ACHN (cell line): ENCODE results near the gene EMP2.
"Not testable (repeated sequence)": the region's sequence is repeated elsewhere in the genome, so short reads cannot be mapped to it uniquely, and the experiment has no call there.

Experiments used
- DNase-seq: peaks from one replicate; pipeline ENCODE4 v3.0.0-alpha.2; 2015
- in situ Hi-C: cut with HindIII; loops from 2 replicates; pipeline ENCODE4 v1.10.0; 2017; ENCODE audit warnings: low sequenced_read_pairs, low pct_ligation_motif_present, low pct_unique_long_range_greater_than_20kb

Gene EMP2

GRCh38 chr16:10559792-10560191, 20.6 kb downstream of the EMP2 start:
- in situ Hi-C loops, DNase-seq: not testable (repeated sequence)

GRCh38 chr16:10558746-10559641, 21.4 kb downstream of the EMP2 start:
- in situ Hi-C loops = no loop called here
- no peak for DNase-seq

GRCh38 chr16:10558305-10558704, 22.1 kb downstream of the EMP2 start:
- in situ Hi-C loops = no loop called here
- DNase-seq = no peak

- no peak for DNase-seq
- in situ Hi-C loops = no loop called here
These were observed 22.6 kb downstream of the EMP2 start for GRCh38 chr16:10557750-10558149.

- in situ Hi-C loops = no loop called here
- DNase-seq = no peak
These were observed 24.2 kb downstream of the EMP2 start for GRCh38 chr16:10556236-10556635.

GRCh38 chr16:10554569-10554968, 25.8 kb downstream of the EMP2 start:
- in situ Hi-C loops = no loop called here
- DNase-seq = no peak

DNA sequence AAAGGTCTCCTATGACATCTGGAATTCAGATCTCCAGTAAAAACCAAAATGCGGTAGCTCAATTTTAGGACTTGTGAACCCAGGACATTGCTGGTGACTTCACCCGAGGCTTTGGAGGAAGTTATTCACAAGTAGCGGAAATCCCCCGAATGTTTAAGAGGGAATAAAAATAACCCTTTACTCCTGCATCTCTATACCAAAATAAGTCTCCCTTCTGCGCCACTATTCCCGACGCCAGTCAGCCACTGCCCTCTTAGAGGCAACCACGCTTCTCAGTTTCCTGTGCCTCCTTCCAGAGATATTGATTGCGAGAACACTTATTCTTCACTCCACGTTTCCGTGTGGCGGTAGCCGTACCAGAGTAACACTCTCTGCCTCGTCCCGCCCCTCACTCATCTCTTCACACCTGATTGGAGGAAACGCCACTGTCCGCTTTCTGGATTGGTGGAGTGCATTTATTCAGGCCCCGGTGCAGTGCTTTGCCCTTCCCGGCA, 27.4 kb downstream of the EMP2 start:
- DNase-seq = no peak
- in situ Hi-C loops = no loop called here

GRCh38 chr16:10552281-10552680, 28.1 kb downstream of the EMP2 start:
- no peak for DNase-seq
- in situ Hi-C loops = no loop called here

- no peak for DNase-seq
- in situ Hi-C loops = no loop called here
These were observed 28.5 kb downstream of the EMP2 start for GRCh38 chr16:10551881-10552280.

- in situ Hi-C loops = no loop called here
These were observed 32.0 kb downstream of the EMP2 start for GRCh38 chr16:10548404-10548803.

DNA sequence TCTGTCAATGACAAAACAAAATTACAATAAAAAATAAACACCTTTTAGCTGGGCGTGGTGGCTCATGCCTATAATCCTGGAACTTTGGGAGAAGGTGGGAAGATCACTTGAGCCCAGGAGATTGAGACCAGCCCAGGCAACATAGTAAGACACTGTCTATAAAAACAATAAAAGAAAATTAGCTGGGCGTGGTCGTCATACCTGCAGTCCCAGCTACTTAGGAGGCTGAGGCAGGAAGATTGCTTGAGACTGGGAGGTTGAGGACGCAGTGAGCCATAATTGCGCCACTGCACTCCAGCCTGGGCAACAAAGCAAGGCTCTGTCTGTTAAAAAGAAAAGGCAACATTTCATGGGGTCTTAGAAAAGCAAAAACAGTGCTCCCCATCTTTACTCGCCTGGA, 32.7 kb downstream of the EMP2 start:
- DNase-seq = no peak

More at GRCh38 chr16:10548404-10548803, 32.0 kb downstream of the EMP2 start:
- DNase-seq = no peak

DNA sequence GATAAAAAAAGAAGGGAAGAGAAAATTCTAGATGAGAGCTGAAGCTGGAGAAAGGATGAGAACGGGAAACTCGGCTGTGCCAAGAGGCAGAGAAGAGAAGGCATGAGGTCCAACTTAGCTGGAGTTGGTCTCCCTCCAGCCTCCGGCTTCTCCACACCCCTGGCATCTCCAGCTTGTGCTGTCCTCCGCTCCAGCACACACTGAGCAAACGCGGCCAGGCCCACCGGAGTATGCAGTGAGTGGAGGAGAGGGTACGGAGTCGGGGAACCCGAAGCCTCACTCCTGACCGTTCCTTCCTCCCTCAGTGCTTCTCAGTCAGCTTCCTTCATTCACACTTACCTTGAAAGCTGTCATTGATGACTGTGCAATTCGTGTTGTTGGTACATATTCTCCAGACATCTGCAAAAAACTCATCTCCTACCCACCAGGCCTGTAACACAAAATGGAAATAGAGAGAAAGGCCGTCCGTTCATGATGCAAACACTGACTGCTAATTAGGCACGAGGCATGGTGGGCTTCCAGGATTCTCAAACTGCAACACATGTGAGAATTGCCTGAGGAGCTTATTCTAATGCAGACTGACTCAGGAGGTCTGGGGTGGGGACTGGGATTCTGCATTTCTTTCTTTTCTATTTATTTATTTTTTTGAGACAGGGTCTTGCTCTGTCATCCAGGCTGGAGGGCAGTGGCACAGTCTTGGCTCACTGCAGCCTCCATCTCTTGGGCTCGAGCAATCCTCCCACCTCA, 37.0 kb downstream of the EMP2 start:
- DNase-seq = no peak
- in situ Hi-C loops = no loop called here

More for the DNA sequence above, 32.7 kb downstream of the EMP2 start:
- in situ Hi-C loops = no loop called here

DNA sequence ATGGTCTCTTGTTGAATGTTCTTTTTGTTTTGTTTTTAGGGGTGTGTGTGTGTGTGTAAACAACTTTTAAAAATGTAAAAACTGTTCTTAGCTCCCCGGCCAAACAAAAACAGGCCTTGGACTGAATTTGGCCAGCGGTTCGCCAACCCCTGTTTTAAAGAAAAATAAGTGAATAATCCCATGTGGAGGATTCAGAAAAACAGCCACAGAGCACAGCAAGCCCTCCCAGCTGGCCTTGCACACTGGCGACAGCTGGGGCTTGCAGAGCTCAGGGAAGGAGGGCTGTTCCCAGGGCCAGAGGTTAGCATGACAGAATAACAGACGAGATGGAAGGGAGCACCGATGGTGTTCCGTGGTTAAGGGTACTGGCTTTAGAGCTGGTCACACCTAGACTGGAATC, 39.0 kb downstream of the EMP2 start:
- in situ Hi-C loops = no loop called here
- no peak for DNase-seq

DNA sequence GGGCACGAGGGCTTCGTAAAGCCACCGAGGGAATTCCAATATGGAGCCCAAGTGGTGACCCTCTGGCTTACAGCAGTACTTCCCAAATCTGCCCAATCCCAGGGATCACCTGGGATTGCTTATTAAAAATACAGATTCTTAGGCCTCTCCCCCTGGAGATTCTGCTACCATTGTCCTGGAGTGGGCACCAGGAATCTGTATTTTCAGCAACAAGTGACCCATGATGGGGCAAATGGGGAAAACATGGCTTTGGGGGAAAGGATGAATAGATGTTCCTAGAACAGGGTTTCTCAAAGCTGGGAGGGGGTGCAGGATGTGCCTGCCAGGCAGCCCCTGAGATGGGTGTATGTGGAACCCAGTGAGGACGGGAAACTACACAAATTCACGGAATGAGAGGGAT, 40.6 kb downstream of the EMP2 start:
- DNase-seq = no peak
- in situ Hi-C loops = no loop called here

GRCh38 chr16:10539236-10539635, 41.2 kb downstream of the EMP2 start:
- in situ Hi-C loops = no loop called here
- DNase-seq = no peak

GRCh38 chr16:10538583-10538982, 41.8 kb downstream of the EMP2 start:
- DNase-seq = no peak
- in situ Hi-C loops = no loop called here

DNA sequence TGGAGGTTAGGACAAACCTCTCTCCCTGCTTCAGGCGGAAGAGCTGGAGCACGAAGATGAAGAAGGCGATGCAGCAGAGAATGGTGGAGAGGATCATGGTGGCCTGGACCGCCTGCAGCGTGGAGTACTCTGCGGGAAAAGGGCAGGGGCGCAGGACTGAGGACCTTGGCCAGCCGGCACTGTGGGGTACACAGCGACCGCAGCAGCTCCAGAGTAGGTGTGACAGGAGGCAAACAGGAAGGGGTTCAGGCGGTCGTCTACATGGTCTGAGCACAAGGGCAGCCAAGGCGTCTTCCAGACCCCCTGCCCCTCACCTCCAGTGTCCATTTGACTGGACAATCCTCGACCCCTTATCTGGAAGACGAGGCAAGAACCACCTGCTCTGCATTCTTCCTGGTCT, 42.5 kb downstream of the EMP2 start:
- in situ Hi-C loops = no loop called here
- DNase-seq = no peak

- in situ Hi-C loops = no loop called here
- DNase-seq = no peak
These were observed 43.5 kb downstream of the EMP2 start for GRCh38 chr16:10536814-10537389.

GRCh38 chr16:10536328-10536727, 44.1 kb downstream of the EMP2 start:
- DNase-seq, in situ Hi-C loops: not testable (repeated sequence)
